Keratinocyte (primary cell): ENCODE results near the gene CLK4.

Experiments
- EZH2 ChIP-seq: IDR thresholded peaks from one replicate; pipeline ENCODE4 v1.6.1; 2012; ENCODE audit warnings: inconsistent platforms, mild to moderate bottlenecking, low read length, moderate library complexity
- TF ChIP-seq, protein P1 (sequence below), 3 experiments: IDR thresholded peaks in 1 of 3; conservative IDR thresholded peaks in 1 of 3; optimal IDR thresholded peaks in 1 of 3; 2 replicates in 2 of 3; 3 replicates in 1 of 3; pipeline versions ENCODE3 to v1.5.1; 2011; ENCODE audit warnings: low read length in 3 of 3, mild to moderate bottlenecking in 3 of 3, moderate library complexity in 2 of 3, control low read depth in 1 of 3, inconsistent platforms in 1 of 3; ENCODE audit not compliant: insufficient read depth in 2 of 3; ENCODE audit errors: extremely low read depth in 1 of 3

DNA sequence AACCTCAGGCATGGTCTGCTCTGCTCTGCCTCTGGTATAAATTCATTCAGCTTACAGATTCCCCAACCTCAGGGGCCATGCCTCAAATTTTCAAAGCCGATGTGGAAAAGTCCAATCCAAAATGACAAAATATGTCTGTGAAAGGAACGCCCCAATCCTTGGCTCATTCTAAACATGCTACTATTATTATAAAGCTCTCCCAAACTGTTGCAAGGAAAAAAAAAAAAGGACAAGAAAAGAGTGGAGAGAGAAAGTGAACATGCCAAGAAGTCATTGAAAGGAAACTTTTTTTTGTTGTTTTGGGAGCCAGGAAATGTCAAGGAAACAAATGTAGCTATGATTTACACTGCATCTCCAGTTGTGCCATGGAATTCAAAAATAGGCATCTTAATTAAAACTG, 40.5 kb downstream of the CLK4 start:
- TF ChIP-seq, protein P1, sequence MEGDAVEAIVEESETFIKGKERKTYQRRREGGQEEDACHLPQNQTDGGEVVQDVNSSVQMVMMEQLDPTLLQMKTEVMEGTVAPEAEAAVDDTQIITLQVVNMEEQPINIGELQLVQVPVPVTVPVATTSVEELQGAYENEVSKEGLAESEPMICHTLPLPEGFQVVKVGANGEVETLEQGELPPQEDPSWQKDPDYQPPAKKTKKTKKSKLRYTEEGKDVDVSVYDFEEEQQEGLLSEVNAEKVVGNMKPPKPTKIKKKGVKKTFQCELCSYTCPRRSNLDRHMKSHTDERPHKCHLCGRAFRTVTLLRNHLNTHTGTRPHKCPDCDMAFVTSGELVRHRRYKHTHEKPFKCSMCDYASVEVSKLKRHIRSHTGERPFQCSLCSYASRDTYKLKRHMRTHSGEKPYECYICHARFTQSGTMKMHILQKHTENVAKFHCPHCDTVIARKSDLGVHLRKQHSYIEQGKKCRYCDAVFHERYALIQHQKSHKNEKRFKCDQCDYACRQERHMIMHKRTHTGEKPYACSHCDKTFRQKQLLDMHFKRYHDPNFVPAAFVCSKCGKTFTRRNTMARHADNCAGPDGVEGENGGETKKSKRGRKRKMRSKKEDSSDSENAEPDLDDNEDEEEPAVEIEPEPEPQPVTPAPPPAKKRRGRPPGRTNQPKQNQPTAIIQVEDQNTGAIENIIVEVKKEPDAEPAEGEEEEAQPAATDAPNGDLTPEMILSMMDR (optimal IDR thresholded peaks at IDR 0.05 in 1 of 3, IDR thresholded peaks at IDR 0.05 in 1 of 3, conservative IDR thresholded peaks at IDR 0.05 in 1 of 3; ENCODE audit: extremely low read depth in 1 of 3, insufficient read depth in 2 of 3, low read length in 3 of 3): no peak
- no peak for TF ChIP-seq EZH2
